ENCODE data around the gene CHST3.

Gene CHST3

GRCh38 chr10:71939304-71939703 lies 24.9 kb upstream of the CHST3 start:
- no peaks in the 10 kb centered on the region for H3K36me3 ChIP-seq (ENCODE audit: insufficient read depth, insufficient read length, low read length)
- no peak overlapping the region for H3K9ac ChIP-seq (ENCODE audit: insufficient read length, low read depth)
- no peak overlapping the region for H3K4me3 ChIP-seq (ENCODE audit: insufficient read length, low read depth)
- no peaks in the 10 kb centered on the region for H3K27me3 ChIP-seq (ENCODE audit: insufficient read depth, insufficient read length)
- peaks cover 8% of the 10 kb centered on the region; the same call in 1 of the 2 replicates for H3K9me3 ChIP-seq (ENCODE audit: insufficient read depth, low read length)
- TF ChIP-seq YY1 (IDR thresholded peaks at IDR 0.05; ENCODE audit: insufficient read depth, insufficient read length) (no peak), ZNF274 (IDR thresholded peaks at IDR 0.05; ENCODE audit: low read depth, low read length) (no peak), SUZ12 (IDR thresholded peaks at IDR 0.05; ENCODE audit: extremely low read depth, insufficient read depth, insufficient read length) (no peak)
- no peaks in the 10 kb centered on the region for H3K4me1 ChIP-seq (ENCODE audit: insufficient read depth, insufficient read length)
- no peak for DNase-seq (ENCODE audit: low read depth, low spot score)

- peaks cover 15% of the 10 kb centered on the region; the same call in 1 of the 2 replicates for H3K9me3 ChIP-seq (ENCODE audit: insufficient read depth, low read length)
- no peaks in the 10 kb centered on the region for H3K36me3 ChIP-seq (ENCODE audit: insufficient read depth, insufficient read length, low read length)
- no peak overlapping the region for H3K4me3 ChIP-seq (ENCODE audit: insufficient read length, low read depth)
- no peaks in the 10 kb centered on the region for H3K27me3 ChIP-seq (ENCODE audit: insufficient read depth, insufficient read length)
- no peaks in the 10 kb centered on the region for H3K4me1 ChIP-seq (ENCODE audit: insufficient read depth, insufficient read length)
- no peak overlapping the region for H3K9ac ChIP-seq (ENCODE audit: insufficient read length, low read depth)
- DNase-seq (ENCODE audit: low read depth, low spot score), result no peak
- TF ChIP-seq YY1 (IDR thresholded peaks at IDR 0.05; ENCODE audit: insufficient read depth, insufficient read length) (no peak), ZNF274 (IDR thresholded peaks at IDR 0.05; ENCODE audit: low read depth, low read length) (no peak), SUZ12 (IDR thresholded peaks at IDR 0.05; ENCODE audit: extremely low read depth, insufficient read depth, insufficient read length) (no peak)
Observed at GRCh38 chr10:71939861-71940474, 24.2 kb upstream of the CHST3 start.

GRCh38 chr10:71940752-71941151 lies 23.4 kb upstream of the CHST3 start:
- no peak for TF ChIP-seq YY1 (IDR thresholded peaks at IDR 0.05; ENCODE audit: insufficient read depth, insufficient read length)
- no peak for TF ChIP-seq ZNF274 (IDR thresholded peaks at IDR 0.05; ENCODE audit: low read depth, low read length)
- TF ChIP-seq SUZ12 (IDR thresholded peaks at IDR 0.05; ENCODE audit: extremely low read depth, insufficient read depth, insufficient read length), result no peak
- H3K36me3 ChIP-seq (ENCODE audit: insufficient read depth, insufficient read length, low read length), result no peaks in the 10 kb centered on the region
- peaks cover 22% of the 10 kb centered on the region for H3K9me3 ChIP-seq (ENCODE audit: insufficient read depth, low read length)
- no peaks in the 10 kb centered on the region for H3K27me3 ChIP-seq (ENCODE audit: insufficient read depth, insufficient read length)
- H3K9ac ChIP-seq (ENCODE audit: insufficient read length, low read depth), result no peak overlapping the region
- no peak for DNase-seq (ENCODE audit: low read depth, low spot score)
- no peaks in the 10 kb centered on the region for H3K4me1 ChIP-seq (ENCODE audit: insufficient read depth, insufficient read length)
- no peak overlapping the region for H3K4me3 ChIP-seq (ENCODE audit: insufficient read length, low read depth)

- TF ChIP-seq YY1 (IDR thresholded peaks at IDR 0.05; ENCODE audit: insufficient read depth, insufficient read length), result no peak
- TF ChIP-seq SUZ12 (IDR thresholded peaks at IDR 0.05; ENCODE audit: extremely low read depth, insufficient read depth, insufficient read length), result no peak
- no peak for TF ChIP-seq ZNF274 (IDR thresholded peaks at IDR 0.05; ENCODE audit: low read depth, low read length)
- H3K36me3 ChIP-seq (ENCODE audit: insufficient read depth, insufficient read length, low read length), result no peaks in the 10 kb centered on the region
- no peaks in the 10 kb centered on the region for H3K27me3 ChIP-seq (ENCODE audit: insufficient read depth, insufficient read length)
- no peak for DNase-seq (ENCODE audit: low read depth, low spot score)
- no peaks in the 10 kb centered on the region for H3K4me1 ChIP-seq (ENCODE audit: insufficient read depth, insufficient read length)
- no peak overlapping the region for H3K4me3 ChIP-seq (ENCODE audit: insufficient read length, low read depth)
- peaks cover 28% of the 10 kb centered on the region for H3K9me3 ChIP-seq (ENCODE audit: insufficient read depth, low read length)
- no peak overlapping the region for H3K9ac ChIP-seq (ENCODE audit: insufficient read length, low read depth)
Observed at GRCh38 chr10:71941318-71941717, 22.9 kb upstream of the CHST3 start.

- TF ChIP-seq YY1 (IDR thresholded peaks at IDR 0.05; ENCODE audit: insufficient read depth, insufficient read length) (no peak), ZNF274 (IDR thresholded peaks at IDR 0.05; ENCODE audit: low read depth, low read length) (no peak), SUZ12 (IDR thresholded peaks at IDR 0.05; ENCODE audit: extremely low read depth, insufficient read depth, insufficient read length) (no peak)
- Histone ChIP-seq H3K27me3 (ENCODE audit: insufficient read depth, insufficient read length) (no peaks in the 10 kb centered on the region), H3K36me3 (ENCODE audit: insufficient read depth, insufficient read length, low read length) (no peaks in the 10 kb centered on the region), H3K4me3 (ENCODE audit: insufficient read length, low read depth) (no peak overlapping the region), H3K9me3 (ENCODE audit: insufficient read depth, low read length) (peaks cover 52% of the 10 kb centered on the region), H3K9ac (ENCODE audit: insufficient read length, low read depth) (no peak overlapping the region), H3K4me1 (ENCODE audit: insufficient read depth, insufficient read length) (no peaks in the 10 kb centered on the region)
- DNase-seq (ENCODE audit: low read depth, low spot score), result no peak
Observed at GRCh38 chr10:71945819-71946474, 18.2 kb upstream of the CHST3 start.

- DNase-seq (ENCODE audit: low read depth, low spot score), result no peak
- no peak overlapping the region for H3K9ac ChIP-seq (ENCODE audit: insufficient read length, low read depth)
- H3K27me3 ChIP-seq (ENCODE audit: insufficient read depth, insufficient read length), result no peaks in the 10 kb centered on the region
- peaks cover 52% of the 10 kb centered on the region for H3K9me3 ChIP-seq (ENCODE audit: insufficient read depth, low read length)
- TF ChIP-seq SUZ12 (IDR thresholded peaks at IDR 0.05; ENCODE audit: extremely low read depth, insufficient read depth, insufficient read length) (no peak), YY1 (IDR thresholded peaks at IDR 0.05; ENCODE audit: insufficient read depth, insufficient read length) (no peak), ZNF274 (IDR thresholded peaks at IDR 0.05; ENCODE audit: low read depth, low read length) (no peak)
- no peaks in the 10 kb centered on the region for H3K4me1 ChIP-seq (ENCODE audit: insufficient read depth, insufficient read length)
- H3K4me3 ChIP-seq (ENCODE audit: insufficient read length, low read depth), result no peak overlapping the region
- H3K36me3 ChIP-seq (ENCODE audit: insufficient read depth, insufficient read length, low read length), result no peaks in the 10 kb centered on the region
Observed at GRCh38 chr10:71946700-71947099, 17.5 kb upstream of the CHST3 start.

- no peak overlapping the region for H3K4me3 ChIP-seq (ENCODE audit: insufficient read length, low read depth)
- DNase-seq (ENCODE audit: low read depth, low spot score), result no peak
- no peaks in the 10 kb centered on the region for H3K36me3 ChIP-seq (ENCODE audit: insufficient read depth, insufficient read length, low read length)
- no peak for TF ChIP-seq YY1 (IDR thresholded peaks at IDR 0.05; ENCODE audit: insufficient read depth, insufficient read length)
- no peak for TF ChIP-seq SUZ12 (IDR thresholded peaks at IDR 0.05; ENCODE audit: extremely low read depth, insufficient read depth, insufficient read length)
- TF ChIP-seq ZNF274 (IDR thresholded peaks at IDR 0.05; ENCODE audit: low read depth, low read length), result no peak
- no peak overlapping the region for H3K9ac ChIP-seq (ENCODE audit: insufficient read length, low read depth)
- H3K4me1 ChIP-seq (ENCODE audit: insufficient read depth, insufficient read length), result no peaks in the 10 kb centered on the region
- peaks cover 51% of the 10 kb centered on the region for H3K9me3 ChIP-seq (ENCODE audit: insufficient read depth, low read length)
- no peaks in the 10 kb centered on the region for H3K27me3 ChIP-seq (ENCODE audit: insufficient read depth, insufficient read length)
Observed at GRCh38 chr10:71948496-71949067, 15.6 kb upstream of the CHST3 start.
